Breast epithelium (tissue), 4 donors: ENCODE results near the gene SNX9. TPM values are rescaled to one million over a fixed set of nuclear protein-coding genes. Genes with fewer than 3 reads are reported as not detected.
A peak's percentile ranks its signal among the peaks of the same experiment; 100 is the strongest.

Source experiments
- DNase-seq, 2 donors: peaks; one replicate each; pipeline ENCODE4 v3.0.0-alpha.2; 2019; ENCODE audit warnings: low spot score in 2 of 2
- H3K27ac ChIP-seq, 2 donors: fragments of 200-600 bp; sonication (generic) in 1 of 2; one replicate each; pipeline ENCODE4 v1.5.1; 2016 to 2019; ENCODE audit warnings: mild to moderate bottlenecking in 1 of 2
- H3K27me3 ChIP-seq, 2 donors: fragments of 200-600 bp; sonication (generic) in 1 of 2; one replicate each; pipeline versions ENCODE4 v1.5.1 to v1.6.0; 2017 to 2019; ENCODE audit warnings: control low read depth in 1 of 2, mild to moderate bottlenecking in 1 of 2
- H3K36me3 ChIP-seq: fragments of 200-600 bp; one replicate; pipeline ENCODE4 v1.5.1; 2019
- H3K4me1 ChIP-seq, 2 donors: fragments of 200-600 bp; sonication (generic); one replicate each; pipeline ENCODE4 v1.5.1; 2016 to 2019; ENCODE audit warnings: control low read depth in 1 of 2
- H3K4me3 ChIP-seq, 3 donors: fragments of 200-600 bp; sonication (generic); 1 replicate in 2 of 3; 2 replicates in 1 of 3; pipeline ENCODE4 v1.5.1; 2016 to 2019; ENCODE audit warnings: mild to moderate bottlenecking in 3 of 3, moderate library complexity in 2 of 3
- H3K9me3 ChIP-seq, 2 donors: fragments of 200-600 bp; sonication (generic) in 1 of 2; one replicate each; pipeline ENCODE4 v1.5.1; 2016 to 2019; ENCODE audit warnings: control low read depth in 1 of 2
- POLR2A ChIP-seq: fragments of 450-650 bp; IDR thresholded peaks from one replicate; pipeline ENCODE4 v1.6.1; 2016; ENCODE audit warnings: antibody characterized with exemption, mild to moderate bottlenecking, moderate library complexity
- POLR2AphosphoS5 ChIP-seq, 3 donors: sonication (generic); formaldehyde crosslinking; IDR thresholded peaks; one replicate each; pipeline ENCODE4 v1.6.1; 2017; ENCODE audit warnings: antibody characterized with exemption in 3 of 3
- intact Hi-C: fragments of 100-400 bp; cut with DNase I; formaldehyde crosslinking; loops from one replicate; pipeline ENCODE4 v1.15.1; 2023; ENCODE audit warnings: low total_unique reads
- total RNA-seq, 3 donors: library from RNA; depleted of rRNA; stranded (reverse); fragments of >200 nt; gene quantifications; one replicate each; pipeline ENCODE4 v1.1.0, GENCODE V29; 2016
- TF ChIP-seq, protein P1 (sequence below), 3 donors: fragments of 450-650 bp; IDR thresholded peaks; one replicate each; pipeline ENCODE4 v1.5.1; 2016 to 2017; ENCODE audit warnings: antibody characterized with exemption in 3 of 3, mild to moderate bottlenecking in 3 of 3, moderate library complexity in 3 of 3

The SNX9 gene
- total RNA-seq, 3 donors from 2014 or later: 61.6 to 83.2 (median 75.7) TPM

DNA sequence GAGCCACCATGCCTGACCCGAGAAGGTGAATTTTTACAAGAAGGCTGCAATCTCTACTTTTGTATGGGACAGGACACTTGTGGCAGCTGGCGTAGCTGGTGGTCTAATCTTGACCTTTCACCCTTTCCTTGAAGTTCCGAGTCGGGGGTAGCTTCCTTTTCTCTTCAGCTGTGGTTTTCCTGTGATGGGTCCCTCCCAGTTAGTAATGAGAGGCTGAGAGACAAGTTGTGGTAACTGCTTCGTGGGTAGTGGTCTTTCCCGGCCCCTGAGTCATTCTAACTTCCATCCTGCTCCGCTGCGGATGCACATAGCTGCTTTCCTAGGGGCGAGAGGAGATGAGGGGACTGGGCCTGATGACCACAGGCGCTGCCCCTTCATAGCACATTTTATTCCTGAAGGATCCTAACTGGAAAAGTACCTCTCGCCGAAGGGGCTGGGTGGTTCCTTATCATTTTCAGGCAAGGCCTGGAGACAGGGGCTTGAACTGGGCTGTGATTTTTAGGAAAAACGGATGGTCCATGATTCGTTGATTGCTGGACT, 161.7 kb downstream of the SNX9 start:
- Histone ChIP-seq H3K9me3 (no peaks in the 10 kb centered on the region), H3K4me1 (peaks cover 0 to 12% of the 10 kb centered on the region in 2 donors), H3K27me3 (no peaks in the 10 kb centered on the region), H3K36me3 (no peaks in the 10 kb centered on the region), H3K27ac (peak overlapping the region; percentile 83 to 89), H3K4me3 (no peak overlapping the region)
- intact Hi-C loops: loop anchor here (5.0 kb wide), 1 partner anchor 58 kb away; no protein-coding TSS in a partner anchor
- DNase-seq: peak in 1 of 2 donors; percentile 45
- no peak for TF ChIP-seq POLR2A
- TF ChIP-seq, protein P1, sequence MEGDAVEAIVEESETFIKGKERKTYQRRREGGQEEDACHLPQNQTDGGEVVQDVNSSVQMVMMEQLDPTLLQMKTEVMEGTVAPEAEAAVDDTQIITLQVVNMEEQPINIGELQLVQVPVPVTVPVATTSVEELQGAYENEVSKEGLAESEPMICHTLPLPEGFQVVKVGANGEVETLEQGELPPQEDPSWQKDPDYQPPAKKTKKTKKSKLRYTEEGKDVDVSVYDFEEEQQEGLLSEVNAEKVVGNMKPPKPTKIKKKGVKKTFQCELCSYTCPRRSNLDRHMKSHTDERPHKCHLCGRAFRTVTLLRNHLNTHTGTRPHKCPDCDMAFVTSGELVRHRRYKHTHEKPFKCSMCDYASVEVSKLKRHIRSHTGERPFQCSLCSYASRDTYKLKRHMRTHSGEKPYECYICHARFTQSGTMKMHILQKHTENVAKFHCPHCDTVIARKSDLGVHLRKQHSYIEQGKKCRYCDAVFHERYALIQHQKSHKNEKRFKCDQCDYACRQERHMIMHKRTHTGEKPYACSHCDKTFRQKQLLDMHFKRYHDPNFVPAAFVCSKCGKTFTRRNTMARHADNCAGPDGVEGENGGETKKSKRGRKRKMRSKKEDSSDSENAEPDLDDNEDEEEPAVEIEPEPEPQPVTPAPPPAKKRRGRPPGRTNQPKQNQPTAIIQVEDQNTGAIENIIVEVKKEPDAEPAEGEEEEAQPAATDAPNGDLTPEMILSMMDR (IDR thresholded peaks at IDR 0.05): no peak
- TF ChIP-seq POLR2AphosphoS5 (IDR thresholded peaks at IDR 0.05): peak in 1 of 3 donors; percentile 0

DNA sequence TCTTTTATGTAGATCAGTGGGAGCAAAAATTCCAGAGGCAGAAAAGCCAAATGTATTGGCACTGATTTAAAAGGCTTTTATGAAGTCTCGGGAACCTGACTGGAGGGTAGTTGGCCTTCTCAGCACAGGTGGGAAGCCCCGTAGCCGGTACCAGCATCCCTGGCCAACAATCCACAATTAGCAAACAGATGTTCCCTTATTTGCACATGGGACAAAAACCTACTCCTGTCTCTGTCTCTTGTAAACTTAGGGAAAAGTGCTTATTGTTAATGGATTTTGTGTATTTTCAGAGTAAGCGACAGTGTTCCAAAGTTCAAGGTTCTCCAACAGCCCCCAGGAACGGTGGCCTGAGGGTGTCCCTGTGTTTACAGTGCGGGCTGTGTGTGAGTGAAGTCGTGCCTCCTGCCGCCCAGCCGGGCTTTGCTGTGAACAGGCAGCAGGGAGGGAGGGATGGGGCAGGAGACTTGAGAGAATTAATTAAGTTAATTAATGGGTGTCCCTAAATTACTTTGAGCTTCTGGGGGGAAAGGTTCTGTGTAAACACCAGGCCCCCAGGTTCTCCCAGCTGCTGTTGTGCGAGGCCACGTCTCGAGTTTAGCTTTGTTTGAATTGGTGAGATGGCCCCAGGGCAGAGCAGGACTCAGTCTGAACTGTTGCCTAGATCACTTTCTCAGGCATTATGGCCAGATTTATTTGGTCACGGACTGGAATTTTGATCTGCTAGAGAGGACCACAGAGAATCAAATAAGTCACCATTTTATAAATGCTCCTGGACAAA, 162.5 kb downstream of the SNX9 start:
- Histone ChIP-seq H3K27ac (peak overlapping the region; percentile 83 to 89), H3K4me3 (peak overlapping the region in 1 of 3 donors; percentile 29), H3K36me3 (no peaks in the 10 kb centered on the region), H3K9me3 (no peaks in the 10 kb centered on the region), H3K4me1 (peaks cover 0 to 21% of the 10 kb centered on the region in 2 donors), H3K27me3 (no peaks in the 10 kb centered on the region)
- TF ChIP-seq POLR2AphosphoS5 (IDR thresholded peaks at IDR 0.05) (peak in 1 of 3 donors; percentile 17), POLR2A (no peak)
- intact Hi-C loops: no loop called here
- DNase-seq: peak; percentile 52 to 68

DNA sequence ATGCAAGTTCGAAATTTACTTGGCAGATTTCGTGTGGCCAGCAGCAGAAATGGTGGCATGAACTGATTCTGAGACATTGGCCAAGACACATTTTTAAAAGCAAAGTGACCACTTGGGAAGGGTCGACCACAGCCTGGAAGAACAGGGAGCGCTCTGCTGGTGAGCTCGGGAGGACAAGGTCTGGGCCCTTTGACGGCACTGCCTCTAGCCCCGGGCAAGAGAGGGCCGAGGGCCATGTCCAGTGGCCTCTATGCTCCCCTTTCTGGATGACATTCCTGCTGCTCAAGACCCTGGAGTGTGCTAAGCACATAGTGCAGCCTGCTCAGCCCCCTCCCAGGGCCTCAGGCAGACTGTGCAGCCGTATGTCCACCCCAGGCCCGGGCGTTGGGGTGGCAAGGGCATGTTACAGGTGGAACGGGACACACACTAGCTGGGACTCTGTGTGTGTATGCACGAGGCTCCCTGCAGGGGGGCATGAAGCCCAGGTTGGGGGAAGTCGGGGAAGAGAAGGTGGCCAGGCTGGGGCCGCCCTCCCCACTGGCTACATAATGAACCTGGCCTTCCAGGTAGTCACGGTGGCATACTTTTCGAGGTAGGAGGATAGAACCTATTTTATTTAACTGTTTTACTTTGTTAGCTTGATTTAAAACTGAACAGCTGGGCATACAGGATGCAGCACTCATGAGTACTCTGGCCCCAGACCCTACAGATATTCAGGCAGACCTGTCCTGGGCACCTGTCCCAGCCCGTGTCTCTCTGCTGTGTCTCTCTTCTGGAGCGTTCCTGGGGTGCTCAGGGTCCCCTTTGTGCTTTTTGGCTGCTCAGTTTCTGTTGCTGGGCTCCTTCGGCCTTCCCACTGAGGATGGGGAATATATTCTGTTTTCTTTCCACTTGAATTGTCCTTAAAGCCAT, 165.0 kb downstream of the SNX9 start:
- Histone ChIP-seq H3K4me3 (no peak overlapping the region), H3K27me3 (no peaks in the 10 kb centered on the region), H3K36me3 (no peaks in the 10 kb centered on the region), H3K9me3 (no peaks in the 10 kb centered on the region), H3K4me1 (peaks cover 0 to 20% of the 10 kb centered on the region in 2 donors), H3K27ac (peak overlapping the region in 1 of 2 donors; percentile 48)
- no peak for DNase-seq
- TF ChIP-seq POLR2AphosphoS5 (IDR thresholded peaks at IDR 0.05): no peak
- TF ChIP-seq POLR2A: no peak
- TF ChIP-seq, protein P1 (IDR thresholded peaks at IDR 0.05): no peak
- intact Hi-C loops: no loop called here

DNA sequence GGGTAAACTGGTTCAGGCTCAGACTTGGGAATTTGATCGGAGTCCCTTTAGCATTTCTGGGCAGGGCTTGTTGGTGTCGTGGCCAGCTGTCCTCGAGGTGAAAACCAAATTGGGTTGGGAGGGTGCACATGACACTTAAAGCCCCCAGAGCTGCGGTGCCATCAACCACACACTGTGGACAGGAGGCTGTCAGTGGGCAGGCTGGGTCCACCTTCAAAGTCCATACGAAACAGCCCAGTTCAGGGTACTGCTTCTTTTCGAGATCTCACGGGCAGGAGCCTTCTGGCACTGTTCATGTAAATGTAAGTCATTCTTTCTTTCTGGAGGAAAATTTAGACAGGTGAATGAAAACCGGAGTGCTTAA, 165.6 kb downstream of the SNX9 start:
- peak overlapping the region; percentile 13 to 48 for H3K27ac ChIP-seq
- H3K36me3 ChIP-seq: no peaks in the 10 kb centered on the region
- TF ChIP-seq, protein P1 (IDR thresholded peaks at IDR 0.05): no peak
- TF ChIP-seq POLR2AphosphoS5 (IDR thresholded peaks at IDR 0.05): no peak
- no peaks in the 10 kb centered on the region for H3K27me3 ChIP-seq
- no peak for DNase-seq
- H3K9me3 ChIP-seq: no peaks in the 10 kb centered on the region
- H3K4me3 ChIP-seq: no peak overlapping the region
- intact Hi-C loops: no loop called here
- peaks cover 0 to 20% of the 10 kb centered on the region in 2 donors for H3K4me1 ChIP-seq

DNA sequence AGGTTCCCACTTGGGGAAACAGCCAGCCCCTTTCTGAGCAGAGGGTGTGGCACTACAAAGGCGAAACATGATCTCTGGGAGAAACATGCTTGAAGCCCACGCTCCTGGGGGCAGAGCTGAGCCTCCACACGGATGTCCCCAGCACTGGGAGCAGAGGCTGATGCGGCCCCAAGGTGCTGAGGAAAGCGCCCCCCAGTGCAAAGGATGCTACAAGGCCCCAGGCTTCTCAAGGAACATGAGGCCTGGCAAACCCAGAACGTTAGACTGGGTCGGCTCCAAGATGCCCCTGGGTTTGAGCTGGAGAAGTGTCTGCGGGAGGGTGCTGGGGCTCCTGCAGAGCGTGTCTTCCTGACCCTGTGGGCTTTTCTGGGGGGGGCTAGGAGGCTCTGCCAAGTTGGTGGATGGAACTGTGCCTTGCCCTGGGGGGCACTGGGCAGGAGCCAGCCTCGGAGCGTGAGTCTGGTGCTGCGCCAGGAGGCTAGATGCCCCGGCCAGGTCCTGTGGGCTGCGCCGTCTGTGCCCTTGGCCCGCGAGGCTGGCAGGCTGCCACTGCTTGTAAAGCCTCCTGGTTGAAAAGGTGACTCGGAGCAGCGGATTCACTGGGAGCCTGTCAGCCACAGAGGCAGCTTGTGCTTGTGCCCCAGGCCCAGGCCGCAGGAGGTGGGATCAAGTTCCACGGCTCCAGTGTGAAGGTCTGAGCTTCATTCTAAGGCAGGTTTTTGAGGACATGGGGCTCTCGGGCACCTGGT, 166.7 kb downstream of the SNX9 start:
- Histone ChIP-seq H3K27me3 (no peaks in the 10 kb centered on the region), H3K4me3 (peak overlapping the region in 1 of 3 donors; percentile 6), H3K36me3 (no peaks in the 10 kb centered on the region), H3K4me1 (peaks cover 0 to 20% of the 10 kb centered on the region in 2 donors), H3K9me3 (no peaks in the 10 kb centered on the region), H3K27ac (peak overlapping the region; percentile 62 to 73)
- peak in 2 of 3 donors; percentile 22 to 23 for TF ChIP-seq POLR2AphosphoS5 (IDR thresholded peaks at IDR 0.05)
- TF ChIP-seq, protein P1 (IDR thresholded peaks at IDR 0.05): no peak
- intact Hi-C loops: no loop called here
- peak; percentile 81 to 90 for DNase-seq
